OCI-LY3 (cell line): ENCODE measurements around the gene RPL38.

Experiments
- CTCF ChIP-seq: fragments of 200-600, 300-600 bp; sonication (generic); IDR thresholded peaks from 2 replicates; pipeline ENCODE4 v1.5.1; 2014; ENCODE audit warnings: antibody characterized with exemption, low read length, low read depth
- EZH2phosphoT487 ChIP-seq: fragments of 200-600 bp; shearing (Covaris generic); IDR thresholded peaks from 2 replicates; pipeline ENCODE4 v1.6.1; 2018; ENCODE audit warnings: antibody characterized with exemption, mixed run types, low read depth

GRCh38 chr17:74235040-74235581 lies 31.6 kb downstream of the RPL38 start:
- TF ChIP-seq CTCF (no peak), EZH2phosphoT487 (no peak)
